ENCODE measurements around the gene C2orf68.

GRCh38 chr2:85564144-85564563, 47.7 kb downstream of the C2orf68 start:
- no peak for TF ChIP-seq CREB1 (IDR thresholded peaks at IDR 0.05; ENCODE audit: low read depth)
- TF ChIP-seq, protein P1, sequence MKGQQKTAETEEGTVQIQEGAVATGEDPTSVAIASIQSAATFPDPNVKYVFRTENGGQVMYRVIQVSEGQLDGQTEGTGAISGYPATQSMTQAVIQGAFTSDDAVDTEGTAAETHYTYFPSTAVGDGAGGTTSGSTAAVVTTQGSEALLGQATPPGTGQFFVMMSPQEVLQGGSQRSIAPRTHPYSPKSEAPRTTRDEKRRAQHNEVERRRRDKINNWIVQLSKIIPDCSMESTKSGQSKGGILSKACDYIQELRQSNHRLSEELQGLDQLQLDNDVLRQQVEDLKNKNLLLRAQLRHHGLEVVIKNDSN (IDR thresholded peaks at IDR 0.05), result no peak
- no peak for TF ChIP-seq YY1 (IDR thresholded peaks at IDR 0.05; ENCODE audit: low read depth)
- no peak for TF ChIP-seq FOXM1 (IDR thresholded peaks at IDR 0.05; ENCODE audit: borderline replicate concordance, low read depth)
- no peak for TF ChIP-seq RAD21 (IDR thresholded peaks at IDR 0.05; ENCODE audit: low read depth)
- TF ChIP-seq, protein P2, sequence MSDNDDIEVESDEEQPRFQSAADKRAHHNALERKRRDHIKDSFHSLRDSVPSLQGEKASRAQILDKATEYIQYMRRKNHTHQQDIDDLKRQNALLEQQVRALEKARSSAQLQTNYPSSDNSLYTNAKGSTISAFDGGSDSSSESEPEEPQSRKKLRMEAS (IDR thresholded peaks at IDR 0.05), result no peak
- TF ChIP-seq CEBPB (IDR thresholded peaks at IDR 0.05), result no peak
- TF ChIP-seq EP300 (IDR thresholded peaks at IDR 0.05; ENCODE audit: borderline replicate concordance), result no peak
- no peak for TF ChIP-seq REST (IDR thresholded peaks at IDR 0.05; ENCODE audit: low read depth)
- no peak for TF ChIP-seq EGR1 (IDR thresholded peaks at IDR 0.05)
- no peak for TF ChIP-seq NFIC (IDR thresholded peaks at IDR 0.05)
- no peak for TF ChIP-seq TAF1 (IDR thresholded peaks at IDR 0.05; ENCODE audit: low read depth)
